ENCODE results near the gene ARID2. TPM values are rescaled to one million over a fixed set of nuclear protein-coding genes. Genes with fewer than 3 reads are reported as not detected.
A peak's percentile ranks its signal among the peaks of the same experiment; 100 is the strongest.

ARID2 gene
- polyA plus RNA-seq, 1 experiment, result 18.5 TPM

- no peak overlapping the region for H3K27ac ChIP-seq (ENCODE audit: low read depth, low read length)
- POLR2A ChIA-PET, result no interaction called here
- H3K4me3 ChIP-seq (ENCODE audit: low read depth, low read length), result no peak overlapping the region
- H3K27me3 ChIP-seq (ENCODE audit: control insufficient read depth, insufficient read depth, low read length), result no peaks in the 10 kb centered on the region
- TF ChIP-seq CTCF (IDR thresholded peaks at IDR 0.05; ENCODE audit: low read depth, low read length), result no peak
- no peaks in the 10 kb centered on the region for H3K9me3 ChIP-seq (ENCODE audit: control insufficient read depth, insufficient read depth, low read length)
- CTCF ChIA-PET, result interaction anchor here (0.6 to 2.7 kb wide), 3 partner anchors 8 to 175 kb away, joined by 3 to 8 read pairs (median 3); no protein-coding TSS in a partner anchor
- DNase-seq (ENCODE audit: low read depth, low spot score), result no peak
Observed at GRCh38 chr12:45718306-45718705, 11.2 kb upstream of the ARID2 start.

- ChIA-PET POLR2A (no interaction called here), CTCF (interaction anchor here (0.5 to 0.7 kb wide), 3 partner anchors 36 to 368 kb away, joined by 3 read pairs; no protein-coding TSS in a partner anchor)
- no peak overlapping the region for H3K27ac ChIP-seq (ENCODE audit: low read depth, low read length)
- TF ChIP-seq CTCF (IDR thresholded peaks at IDR 0.05; ENCODE audit: low read depth, low read length), result no peak
- no peaks in the 10 kb centered on the region for H3K27me3 ChIP-seq (ENCODE audit: control insufficient read depth, insufficient read depth, low read length)
- no peaks in the 10 kb centered on the region for H3K9me3 ChIP-seq (ENCODE audit: control insufficient read depth, insufficient read depth, low read length)
- H3K4me3 ChIP-seq (ENCODE audit: low read depth, low read length), result no peak overlapping the region
- DNase-seq (ENCODE audit: low read depth, low spot score), result no peak
Observed at GRCh38 chr12:45720069-45720468, 9.4 kb upstream of the ARID2 start.

- no peak overlapping the region for H3K4me3 ChIP-seq (ENCODE audit: low read depth, low read length)
- H3K9me3 ChIP-seq (ENCODE audit: control insufficient read depth, insufficient read depth, low read length), result no peaks in the 10 kb centered on the region
- ChIA-PET POLR2A (no interaction called here), CTCF (no interaction called here)
- no peak overlapping the region for H3K27ac ChIP-seq (ENCODE audit: low read depth, low read length)
- no peak for DNase-seq (ENCODE audit: low read depth, low spot score)
- TF ChIP-seq CTCF (IDR thresholded peaks at IDR 0.05; ENCODE audit: low read depth, low read length), result no peak
- no peaks in the 10 kb centered on the region for H3K27me3 ChIP-seq (ENCODE audit: control insufficient read depth, insufficient read depth, low read length)
Observed at GRCh38 chr12:45721369-45721768, 8.1 kb upstream of the ARID2 start.

GRCh38 chr12:45721954-45722353 lies 7.6 kb upstream of the ARID2 start:
- no peak overlapping the region for H3K4me3 ChIP-seq (ENCODE audit: low read depth, low read length)
- POLR2A ChIA-PET, result no interaction called here
- no peak overlapping the region for H3K27ac ChIP-seq (ENCODE audit: low read depth, low read length)
- H3K9me3 ChIP-seq (ENCODE audit: control insufficient read depth, insufficient read depth, low read length), result no peaks in the 10 kb centered on the region
- H3K27me3 ChIP-seq (ENCODE audit: control insufficient read depth, insufficient read depth, low read length), result no peaks in the 10 kb centered on the region
- no peak for TF ChIP-seq CTCF (IDR thresholded peaks at IDR 0.05; ENCODE audit: low read depth, low read length)
- DNase-seq (ENCODE audit: low read depth, low spot score), result no peak
- CTCF ChIA-PET, result interaction anchor here (7.1 kb wide), 1 partner anchor 176 kb away, joined by 133 read pairs; no protein-coding TSS in a partner anchor

GRCh38 chr12:45725631-45726602 lies 3.6 kb upstream of the ARID2 start:
- POLR2A ChIA-PET, result interaction anchor here (0.6 to 1.0 kb wide), 4 partner anchors 12 to 510 kb away, joined by 3 to 6 read pairs (median 4); no protein-coding TSS in a partner anchor
- no peak for DNase-seq (ENCODE audit: low read depth, low spot score)

More at GRCh38 chr12:45725631-45726602, 3.6 kb upstream of the ARID2 start:
- no peaks in the 10 kb centered on the region for H3K27me3 ChIP-seq (ENCODE audit: control insufficient read depth, insufficient read depth, low read length)
- TF ChIP-seq CTCF (IDR thresholded peaks at IDR 0.05; ENCODE audit: low read depth, low read length), result peak; percentile 84
- H3K4me3 ChIP-seq (ENCODE audit: low read depth, low read length), result peak overlapping the region; percentile 88
- CTCF ChIA-PET, result interaction anchor here (0.7 to 7.1 kb wide), 24 partner anchors 8 to 555 kb away, joined by 3 to 133 read pairs (median 4); no protein-coding TSS in a partner anchor
- H3K27ac ChIP-seq (ENCODE audit: low read depth, low read length), result no peak overlapping the region
- no peaks in the 10 kb centered on the region for H3K9me3 ChIP-seq (ENCODE audit: control insufficient read depth, insufficient read depth, low read length)
